Stimulated activated CD8-positive, alpha-beta memory T cell treated with anti-CD3 and anti-CD28 coated beads, Interleukin-12 subunit alpha, Interleukin-12 subunit beta, amount 100 ng/mL, for 1 hour (primary cell): ENCODE results near the gene UBE2H.
"Not testable (repeated sequence)": the region's sequence is repeated elsewhere in the genome, so short reads cannot be mapped to it uniquely, and the experiment has no call there.

Experiments used
- DNase-seq: peaks from one replicate; pipeline ENCODE4 v3.0.0-alpha.2; 2020; ENCODE audit warnings: low read depth

UBE2H gene

DNA sequence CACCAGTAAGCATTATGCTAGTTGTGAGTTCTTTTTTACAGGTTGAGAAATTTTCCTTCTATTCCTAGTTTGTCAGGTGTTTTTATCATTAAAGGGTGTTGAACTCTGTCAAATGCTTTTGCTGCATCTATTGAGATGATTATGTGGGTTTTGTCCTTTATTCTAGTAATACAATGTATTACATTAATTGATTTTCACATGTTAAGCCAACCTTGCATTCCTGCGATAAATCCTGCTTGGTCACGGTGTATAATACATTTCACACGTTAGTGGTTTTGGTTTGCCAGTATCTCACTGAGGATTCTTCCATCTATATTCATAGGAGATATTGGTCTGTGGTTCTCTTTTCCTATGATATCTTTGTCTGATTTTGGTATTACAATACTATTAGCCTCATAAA lies 136.0 kb downstream of the UBE2H start:
- DNase-seq, result no peak

DNA sequence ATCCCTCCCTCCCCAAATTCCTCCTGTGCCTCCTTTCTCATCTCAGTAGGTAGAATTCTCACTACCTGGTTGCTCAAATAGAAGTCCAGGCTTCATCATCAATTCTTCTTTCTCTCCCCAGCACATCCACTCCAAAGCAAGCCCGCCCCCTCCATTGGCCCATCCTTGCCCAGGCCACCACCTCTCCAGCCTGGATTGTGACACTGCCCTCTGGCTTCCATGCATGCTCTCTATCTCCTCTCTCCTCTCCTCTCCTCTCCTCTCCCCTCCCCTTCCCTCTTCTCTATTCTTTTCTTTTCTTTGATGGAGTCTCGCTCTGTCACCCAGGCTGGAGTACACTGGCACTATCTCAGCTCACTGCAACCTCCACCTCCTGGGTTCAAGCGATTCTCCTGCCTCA lies 144.9 kb downstream of the UBE2H start:
- DNase-seq, result no peak

DNA sequence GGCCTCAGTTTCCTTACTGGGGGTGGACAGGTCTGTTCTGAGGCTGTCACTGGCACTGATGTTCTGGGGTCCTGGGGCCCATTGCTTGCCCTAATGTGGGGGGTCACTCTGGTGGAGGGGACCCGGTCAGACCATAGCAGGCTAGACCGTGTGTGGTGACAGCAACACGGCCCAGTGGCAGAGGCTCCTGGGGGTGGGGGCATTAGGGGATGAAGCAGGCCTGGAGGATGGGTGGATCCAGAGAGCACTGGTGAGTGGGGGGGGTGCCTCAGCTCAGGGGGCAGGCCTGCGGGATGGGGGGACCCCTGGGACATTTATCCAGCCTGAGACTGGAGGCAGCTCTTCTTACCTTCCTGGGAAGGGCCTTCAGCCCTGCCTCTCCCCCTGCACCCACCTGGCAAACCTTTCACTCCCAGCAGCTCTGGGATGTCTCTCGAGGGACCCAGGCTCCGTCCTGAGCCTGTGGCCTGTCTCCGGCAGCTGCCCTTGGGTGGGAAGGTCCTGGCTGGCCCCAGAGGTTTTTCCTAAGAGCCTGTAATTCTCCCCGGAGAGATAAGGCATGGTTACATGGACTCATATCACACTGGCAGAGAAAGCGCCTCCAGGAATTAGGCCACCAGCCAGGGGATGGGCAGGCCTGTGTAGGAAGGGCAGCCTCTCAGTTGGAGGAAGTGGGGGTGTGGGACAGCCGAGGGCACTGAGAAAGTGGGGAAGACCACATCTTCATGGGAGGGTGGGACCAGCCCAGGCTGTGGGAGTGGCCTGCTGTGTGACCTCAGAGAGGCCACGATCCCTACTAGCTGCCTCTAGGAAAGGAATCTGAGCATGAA lies 147.7 kb downstream of the UBE2H start:
- no peak for DNase-seq

DNA sequence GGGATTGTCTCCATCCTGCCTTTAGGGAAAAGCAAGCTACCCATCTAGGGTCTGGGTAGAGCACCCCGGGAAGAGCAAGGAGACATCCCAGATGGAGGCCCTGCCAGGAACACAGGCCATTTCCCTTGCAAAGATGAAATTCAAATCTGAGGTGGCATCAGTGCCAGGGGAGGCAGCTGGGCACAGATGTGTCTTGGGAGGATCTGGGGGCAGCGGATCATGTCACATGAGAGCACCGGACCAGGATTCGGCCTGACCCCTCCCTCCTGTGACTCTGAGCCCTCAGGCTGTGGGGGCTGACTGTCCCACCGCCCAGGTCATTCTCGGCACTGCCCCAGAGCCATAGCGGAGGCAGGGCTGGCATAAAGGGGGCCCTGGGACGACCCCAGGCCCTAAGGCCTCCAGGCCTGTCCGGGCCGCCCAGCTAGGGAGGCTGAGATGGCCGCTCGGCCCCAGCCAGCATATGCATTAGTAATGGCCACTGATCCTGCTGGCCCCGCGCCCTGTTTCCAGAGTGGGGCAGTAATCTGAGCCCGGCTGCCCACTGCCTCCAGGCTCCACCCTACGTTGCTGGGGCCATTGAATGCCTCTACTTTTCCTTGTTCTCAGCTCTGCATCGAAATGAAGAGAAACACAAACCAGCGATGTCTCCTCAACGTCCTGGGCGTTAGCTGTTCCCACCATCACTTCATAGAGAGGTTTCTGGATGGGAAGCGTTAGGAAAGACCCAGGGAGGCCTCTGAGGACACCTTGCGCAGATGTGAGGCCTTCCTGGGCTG lies 148.5 kb downstream of the UBE2H start:
- no peak for DNase-seq

DNA sequence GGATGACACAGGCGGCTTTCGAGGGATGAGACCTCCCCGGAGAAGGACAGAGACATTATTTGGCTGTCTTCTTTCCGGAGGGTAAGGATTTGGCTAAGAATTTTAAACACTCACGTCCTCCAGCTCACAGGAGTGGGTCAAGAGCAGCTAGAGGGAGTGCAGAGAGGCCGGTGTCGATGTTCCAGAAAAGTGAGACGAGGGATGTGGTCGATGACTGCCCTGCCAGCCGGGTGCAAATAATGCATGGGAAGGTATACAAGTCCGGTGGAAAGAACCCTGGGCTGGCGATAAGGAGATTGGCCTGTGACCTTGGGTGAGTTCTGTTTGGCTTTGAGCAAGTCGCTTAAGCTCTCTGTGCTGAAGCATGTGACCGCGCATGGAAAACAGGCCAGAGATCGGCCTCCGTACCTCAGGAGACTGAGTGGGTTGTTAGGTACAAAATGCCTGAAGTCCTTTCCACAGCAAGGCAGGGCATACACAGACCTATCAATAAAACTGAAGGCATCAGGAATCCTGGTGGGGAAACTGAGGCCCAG lies 149.1 kb downstream of the UBE2H start:
- DNase-seq, result no peak

DNA sequence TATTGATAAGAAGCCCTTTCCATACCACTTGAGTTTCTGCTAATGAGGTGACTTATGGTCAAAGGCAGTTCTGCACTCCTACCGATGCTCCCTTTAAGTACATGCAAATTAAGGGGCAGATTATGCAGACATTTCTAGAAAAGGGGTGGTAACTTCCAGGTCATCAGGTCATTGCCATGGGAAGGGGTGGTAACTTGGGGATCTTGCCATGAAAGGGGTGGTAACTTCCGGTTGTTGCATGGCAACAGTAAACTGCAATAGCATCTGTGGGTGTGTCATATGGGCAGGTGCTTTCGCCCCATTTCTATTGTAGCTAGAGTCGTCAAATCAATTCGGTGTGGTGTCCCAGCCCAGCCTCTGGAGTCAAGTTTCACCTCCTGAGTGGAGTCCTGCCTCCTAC lies 150.9 kb downstream of the UBE2H start:
- no peak for DNase-seq

DNA sequence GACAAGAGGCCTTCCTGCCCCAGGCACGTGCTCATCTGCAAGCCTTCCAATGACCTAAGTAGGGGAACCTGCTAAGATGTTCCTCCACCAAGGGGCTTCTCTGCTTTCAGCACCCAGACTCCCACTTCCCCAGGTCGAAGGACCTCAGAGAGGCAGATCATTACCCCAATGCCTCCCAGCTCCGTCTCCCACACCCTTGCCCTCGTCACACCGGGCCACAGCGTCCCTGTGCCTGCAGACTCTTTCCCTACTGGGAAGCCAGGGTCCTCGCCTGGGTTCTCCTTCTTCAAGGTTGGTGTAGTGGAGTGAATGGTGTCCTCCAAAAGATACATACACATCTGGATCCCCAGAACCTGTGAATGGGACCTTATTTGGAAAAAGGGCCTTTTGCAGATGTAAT lies 151.9 kb downstream of the UBE2H start:
- no peak for DNase-seq

DNA sequence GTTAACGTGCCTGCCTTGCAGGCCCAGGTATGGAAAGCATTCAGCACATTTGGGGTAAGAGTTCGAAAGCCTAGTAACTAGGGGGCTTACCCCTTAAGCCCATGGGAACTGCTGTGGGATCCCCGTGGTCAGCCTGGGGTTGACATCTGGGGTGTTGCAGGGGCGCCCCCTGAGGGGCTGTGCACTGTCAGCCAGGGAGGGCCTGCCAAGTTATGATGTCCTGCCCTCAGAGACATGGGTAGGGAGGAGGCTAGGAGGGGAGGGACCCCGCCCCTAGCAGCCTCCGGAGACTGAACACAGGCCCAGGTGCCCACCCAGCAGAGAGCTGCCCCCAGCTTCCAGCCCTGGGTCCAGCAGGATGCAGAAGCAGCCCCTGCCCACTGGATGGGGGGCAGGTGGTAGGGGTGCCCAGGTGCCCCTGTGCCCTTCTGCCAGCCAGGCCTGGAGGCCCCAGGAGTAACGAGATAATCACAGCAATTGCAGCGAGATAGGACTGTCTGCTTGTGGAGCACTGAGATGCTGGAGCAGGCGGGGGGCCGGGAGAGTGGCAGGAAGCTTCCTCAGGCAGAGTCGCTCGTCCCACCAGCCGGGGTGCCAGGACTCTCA lies 153.3 kb downstream of the UBE2H start:
- no peak for DNase-seq

DNA sequence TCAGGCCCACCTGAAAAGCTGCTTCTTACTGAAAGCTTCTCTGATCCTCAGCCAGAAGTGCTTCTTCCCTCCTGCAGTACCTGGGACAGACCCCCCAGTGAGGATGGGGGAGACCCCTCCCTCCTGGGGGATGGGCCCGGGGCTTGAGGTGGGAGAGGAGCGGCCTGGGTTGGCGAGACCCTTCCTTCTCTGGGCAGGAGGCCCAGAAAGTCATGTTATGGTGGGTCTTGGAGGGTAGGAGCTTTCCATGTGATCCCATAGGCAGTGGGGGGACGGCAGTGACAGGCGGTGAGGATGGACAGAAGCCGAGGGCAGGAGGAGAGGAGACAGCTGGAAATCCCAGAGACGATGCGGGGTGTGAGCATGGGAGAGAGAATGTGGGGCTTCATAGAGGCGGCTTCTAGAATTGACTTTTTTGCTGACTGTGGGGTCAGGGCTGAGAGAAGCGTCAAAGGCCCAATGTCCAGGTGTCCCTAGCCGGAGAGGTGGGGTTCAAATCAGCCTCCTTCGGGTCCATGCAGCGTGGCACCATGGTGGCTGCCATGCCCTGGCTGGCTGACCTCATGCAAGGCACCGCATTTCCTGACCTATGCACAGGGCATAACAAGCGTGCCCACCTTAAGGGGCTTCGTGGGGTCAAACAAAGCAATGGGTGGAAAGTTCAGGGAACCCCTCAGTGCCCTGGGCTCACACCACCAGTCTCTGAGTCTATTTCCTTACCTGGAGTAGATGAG lies 154.0 kb downstream of the UBE2H start:
- DNase-seq, result no peak

DNA sequence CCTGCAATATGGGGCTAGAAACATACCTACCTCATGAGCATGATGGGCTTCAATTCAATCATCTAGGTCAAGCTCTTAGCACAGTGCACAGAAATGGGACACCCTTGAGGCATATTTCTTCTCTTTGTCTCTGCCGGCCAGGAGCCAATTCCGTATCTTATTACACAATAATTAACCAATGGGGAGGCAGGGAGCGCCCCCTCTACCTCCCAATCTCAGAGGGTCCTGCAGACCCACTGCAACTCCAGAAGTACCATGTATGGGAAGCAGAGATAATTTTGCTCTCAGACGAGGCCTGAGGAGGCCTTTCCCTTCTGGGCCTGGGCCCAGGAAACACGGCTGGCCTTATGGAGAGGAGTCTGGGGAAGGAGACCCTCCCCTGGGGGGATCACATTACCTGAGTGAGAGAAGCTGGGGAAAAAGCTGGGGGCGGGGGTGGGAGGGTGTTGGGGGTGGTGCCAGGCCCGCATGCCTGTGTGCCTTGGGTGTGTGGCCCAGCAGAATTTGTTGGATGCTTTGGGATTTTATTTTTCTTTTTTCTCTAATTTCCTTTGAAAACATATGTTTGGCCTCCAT lies 155.5 kb downstream of the UBE2H start:
- DNase-seq, result no peak

DNA sequence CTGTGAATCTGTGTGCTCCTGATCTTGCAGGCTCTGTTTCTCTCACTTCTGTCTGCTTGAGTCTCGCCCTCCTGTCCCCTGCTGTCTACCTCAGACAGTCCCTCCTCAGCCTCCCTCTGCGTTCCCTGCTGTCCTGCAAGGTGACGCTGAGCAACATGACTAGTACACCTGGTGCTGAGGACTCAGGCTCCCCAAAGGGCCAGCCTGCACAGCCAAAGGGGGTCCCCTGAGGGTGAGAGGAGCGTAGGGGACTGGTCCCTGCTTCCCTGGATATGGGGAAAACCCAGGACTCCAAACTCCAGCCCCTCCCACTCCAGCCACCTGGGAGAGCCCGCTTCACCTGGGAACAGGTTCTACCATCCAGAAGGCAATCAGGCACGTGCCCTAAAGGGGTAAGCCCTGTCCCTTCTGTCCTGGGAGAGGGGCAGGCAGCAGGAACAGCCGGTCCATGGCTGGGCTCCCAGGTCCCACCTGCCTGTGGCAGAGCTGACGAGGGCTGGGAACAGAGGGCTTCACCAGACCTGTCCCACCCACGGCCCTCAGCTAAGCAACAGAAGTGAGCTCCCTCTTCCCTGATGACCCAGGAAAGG lies 156.5 kb downstream of the UBE2H start:
- DNase-seq, result no peak

DNA sequence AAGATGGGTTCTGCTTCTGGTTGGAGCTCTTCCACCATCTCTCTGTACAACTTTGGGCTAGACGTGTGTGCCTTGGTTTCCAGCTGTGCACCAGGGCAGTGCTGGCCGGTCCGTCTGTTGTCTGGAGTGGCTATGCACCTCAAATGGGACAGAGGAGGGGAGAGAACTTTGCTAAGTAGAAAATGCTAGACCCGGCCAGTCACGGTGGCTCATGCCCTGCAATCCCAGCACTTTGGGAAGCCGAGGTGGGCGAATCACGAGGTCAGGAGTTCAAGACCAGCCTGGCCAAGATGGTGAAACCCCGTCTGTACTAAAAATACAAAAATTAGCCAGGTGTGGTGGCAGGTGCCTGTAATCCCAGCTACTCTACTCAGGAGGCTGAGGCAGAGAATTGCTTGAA lies 158.3 kb downstream of the UBE2H start:
- not testable (repeated sequence) for DNase-seq

DNA sequence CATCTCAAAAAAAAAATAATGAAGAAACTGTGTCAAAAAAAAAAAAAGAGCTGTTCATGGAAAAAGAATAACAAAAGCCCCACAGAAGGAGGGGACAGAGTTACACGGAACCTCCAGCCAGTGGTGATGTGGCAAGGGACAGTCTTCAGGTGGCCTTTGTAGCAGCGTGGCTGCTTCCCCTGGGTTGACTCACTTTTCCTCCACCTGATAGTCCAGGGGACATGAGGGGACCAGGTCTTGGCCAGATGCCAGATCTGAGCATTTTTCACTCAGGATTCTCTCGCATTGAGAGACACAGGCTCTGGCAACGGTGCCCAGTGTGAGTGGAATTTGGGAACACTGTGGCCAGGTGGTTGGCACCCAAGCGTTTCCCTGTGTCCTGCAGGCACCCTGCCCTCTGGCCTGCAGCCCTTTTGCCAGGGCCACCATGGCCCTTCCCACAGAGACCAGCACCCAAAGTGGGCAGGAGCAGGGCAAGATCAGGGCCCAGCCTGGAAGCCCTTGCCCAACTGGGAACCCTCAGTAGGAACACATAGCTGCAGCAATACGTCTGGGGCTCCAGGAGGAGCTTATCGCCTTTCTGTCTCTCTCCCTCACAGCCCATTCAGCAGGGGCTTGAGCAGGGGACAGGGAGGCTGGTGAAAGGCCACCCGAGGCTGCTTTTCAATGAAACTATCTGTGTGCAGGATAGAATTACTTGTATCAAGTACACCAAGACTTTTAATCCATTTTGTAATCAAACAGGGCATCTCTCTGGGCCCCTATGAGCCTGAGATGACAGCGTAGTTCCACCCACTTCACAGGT lies 159.1 kb downstream of the UBE2H start:
- DNase-seq, result no peak

DNA sequence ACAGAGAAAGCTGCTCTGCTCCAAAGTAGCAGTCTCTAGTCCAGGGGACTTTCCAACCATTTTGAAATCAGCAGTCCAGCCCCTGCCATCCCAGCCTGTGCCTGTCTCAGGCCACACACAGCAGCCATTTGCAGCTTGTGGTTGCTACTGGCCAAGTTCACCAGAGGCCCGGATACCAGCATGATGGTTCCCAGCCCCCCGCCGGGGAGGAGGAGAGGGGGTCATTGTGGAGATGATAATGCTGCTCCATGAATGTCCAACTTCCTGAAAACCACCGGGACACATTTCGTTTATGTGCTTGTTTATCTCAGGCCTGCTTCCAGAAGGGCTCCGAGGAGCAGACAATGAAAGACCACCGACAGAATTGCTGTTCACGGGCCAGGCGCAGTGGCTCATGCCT lies 160.0 kb downstream of the UBE2H start:
- DNase-seq, result no peak

DNA sequence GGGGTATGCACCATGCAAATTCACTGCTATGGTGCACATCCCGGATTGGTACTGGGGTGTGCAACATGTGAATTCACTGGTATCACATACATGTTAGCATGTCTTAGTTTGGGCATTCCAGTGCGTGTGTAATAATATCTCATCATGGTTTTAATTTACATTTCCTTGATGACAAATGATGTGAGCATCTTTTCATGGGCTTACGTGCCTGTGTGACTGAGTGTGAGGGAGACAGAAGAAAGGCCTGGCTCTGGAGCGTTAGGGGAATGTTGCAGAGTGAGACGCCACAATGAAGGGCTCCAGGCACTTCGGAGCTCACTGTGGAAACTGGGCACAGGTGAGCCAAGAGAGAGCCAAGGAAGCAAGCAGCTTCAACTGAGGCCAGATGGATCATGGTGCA lies 162.6 kb downstream of the UBE2H start:
- no peak for DNase-seq

DNA sequence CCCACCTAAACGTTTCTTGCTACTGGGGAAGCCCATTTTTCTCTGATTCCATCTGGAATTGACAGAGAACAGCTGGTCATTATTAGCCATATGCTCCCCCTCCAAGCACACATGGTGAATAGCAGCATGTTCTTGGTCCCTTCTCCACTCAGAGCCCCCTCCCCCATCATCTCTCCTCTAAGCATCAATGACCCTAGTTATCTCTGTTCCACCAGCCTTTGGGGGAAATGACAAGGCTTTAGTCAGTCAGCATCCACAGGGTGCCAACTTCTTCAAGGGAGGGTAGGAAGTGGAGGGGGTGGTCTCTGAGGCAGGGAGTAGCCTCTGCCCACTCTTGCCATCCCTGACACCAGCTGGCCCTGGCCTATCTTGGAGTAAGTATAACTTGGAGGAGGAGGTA lies 163.1 kb downstream of the UBE2H start:
- DNase-seq, result no peak

DNA sequence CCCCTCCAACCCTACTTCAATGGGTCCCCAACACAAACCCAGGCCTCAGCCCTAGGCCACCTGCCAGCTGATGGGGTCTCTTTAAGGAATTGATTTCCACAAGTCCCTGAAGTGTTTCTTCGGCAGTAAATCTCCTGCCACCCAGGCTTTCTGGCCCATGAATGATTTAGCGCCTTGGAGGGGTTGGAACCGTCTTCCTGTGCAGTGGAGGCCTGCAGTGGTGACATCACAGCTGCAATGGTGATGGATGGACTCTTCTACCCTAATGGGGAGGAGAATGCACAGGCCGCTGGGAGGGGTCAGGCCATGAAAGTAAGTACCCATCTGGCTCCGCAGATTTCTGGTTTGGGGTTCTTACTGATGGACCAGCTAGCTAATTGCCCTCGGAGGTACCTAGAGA lies 163.8 kb downstream of the UBE2H start:
- DNase-seq, result no peak

DNA sequence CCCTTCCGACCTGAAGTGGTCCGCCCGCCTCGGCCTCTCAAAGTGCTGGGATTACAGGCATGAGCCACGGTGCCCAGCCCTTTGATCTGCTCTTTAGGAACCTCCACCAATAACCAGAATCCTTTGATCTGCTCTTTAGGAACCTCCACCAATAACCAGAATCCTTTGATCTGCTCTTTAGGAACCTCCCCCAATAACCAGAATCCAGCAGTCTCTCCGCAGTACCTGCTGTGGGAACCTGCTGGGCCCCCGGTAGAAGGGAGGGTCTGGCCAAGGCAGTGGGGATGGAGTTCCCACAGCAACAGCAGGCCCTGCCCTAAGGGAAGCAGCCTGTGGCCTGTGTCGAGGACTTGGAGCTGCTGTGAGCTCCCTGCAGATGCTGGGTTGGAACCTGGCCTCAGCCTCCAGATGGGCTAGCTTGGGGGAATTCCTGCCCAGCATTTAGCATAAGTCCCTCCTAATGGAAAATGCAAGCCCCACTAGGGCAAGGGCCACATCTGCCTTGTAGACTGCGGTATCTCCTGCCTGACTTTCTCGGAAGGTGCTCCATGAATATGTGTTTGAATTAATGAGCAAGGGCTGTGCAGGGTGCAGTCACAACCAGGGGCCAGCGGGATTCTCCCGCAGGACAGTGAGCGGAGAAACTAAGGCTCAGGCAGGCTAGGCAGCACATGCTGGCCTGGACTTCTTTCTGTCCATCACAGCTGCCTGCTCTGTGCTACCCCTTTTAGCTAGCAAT lies 165.8 kb downstream of the UBE2H start:
- DNase-seq, result no peak

DNA sequence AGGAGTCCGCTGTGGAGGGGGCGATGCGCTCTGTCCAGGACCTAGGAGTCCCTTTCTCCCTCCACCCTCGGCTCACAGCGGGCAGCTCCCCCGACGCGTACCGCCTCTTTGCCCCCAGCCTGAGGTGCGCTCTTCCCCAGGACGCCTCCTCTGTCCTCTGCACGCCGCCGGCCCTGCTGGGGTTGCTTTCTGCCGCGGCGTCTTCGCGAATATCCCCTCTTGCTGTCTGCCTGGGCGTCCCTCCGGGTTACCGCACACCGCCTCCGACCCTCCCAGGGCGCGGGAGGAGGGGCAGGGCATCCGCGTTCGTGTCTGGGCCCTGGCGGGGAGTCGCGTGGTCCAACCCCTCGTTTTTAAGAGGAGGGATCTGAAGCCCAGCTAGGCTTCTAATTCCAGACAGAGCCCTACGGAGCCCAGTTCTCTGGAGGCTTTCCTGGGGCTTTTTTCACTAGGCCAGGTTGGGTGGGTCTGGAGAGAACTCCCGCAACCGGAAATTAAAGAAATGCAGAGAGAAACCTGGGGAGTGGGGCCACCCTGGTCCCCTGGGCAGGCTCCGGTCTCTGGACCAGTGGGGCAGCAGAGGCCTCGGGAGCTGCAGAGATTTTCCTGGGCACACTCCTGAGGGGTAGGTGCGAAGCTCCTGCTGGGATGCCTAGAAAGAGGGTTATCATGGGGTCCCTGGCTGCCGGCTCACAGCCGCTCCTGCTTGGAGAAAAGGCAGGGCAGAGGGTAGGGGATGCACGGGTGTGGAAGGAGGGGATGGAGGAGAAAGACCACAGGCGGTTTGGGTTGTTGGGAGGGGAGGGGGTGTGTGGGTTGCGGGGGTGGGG lies 166.9 kb downstream of the UBE2H start:
- DNase-seq, result no peak
